ENCODE data around the gene SACM1L.

DNA sequence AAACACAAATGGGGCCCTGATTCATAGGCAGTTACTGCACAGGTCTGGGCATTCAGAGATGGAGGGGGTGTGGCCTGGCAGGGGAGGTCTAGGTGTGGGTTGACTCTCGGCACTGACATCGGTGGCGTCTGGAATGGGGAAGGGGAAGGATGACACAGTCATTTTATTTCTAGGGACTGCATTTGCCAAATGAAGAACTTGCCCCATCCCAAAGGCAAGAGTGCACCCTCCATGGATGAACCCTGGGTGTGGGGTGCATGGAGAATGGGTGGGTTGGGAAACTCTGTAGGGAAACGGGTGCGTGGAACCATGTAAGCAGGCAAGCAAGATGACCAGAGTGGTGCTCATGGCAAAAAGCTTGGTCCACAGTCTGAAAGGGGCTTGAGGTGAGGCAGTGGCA is 82.6 kb downstream of the SACM1L start:
- no peak for TF ChIP-seq SIN3A (IDR thresholded peaks at IDR 0.05; ENCODE audit: borderline replicate concordance, insufficient read depth, low read length)
- TF ChIP-seq REST (IDR thresholded peaks at IDR 0.05; ENCODE audit: insufficient read depth in 1 of 2, low read depth in 2 of 2, low read length in 2 of 2), result no peak
- TF ChIP-seq POLR2AphosphoS5 (IDR thresholded peaks at IDR 0.05; ENCODE audit: low read depth, low read length), result no peak
- no peak for TF ChIP-seq TAF1 (IDR thresholded peaks at IDR 0.05; ENCODE audit: borderline replicate concordance, insufficient read depth, low read length)
- TF ChIP-seq FOXP2 (optimal IDR thresholded peaks at IDR 0.05; ENCODE audit: borderline replicate concordance, extremely low read depth, extremely low read length, insufficient read depth), result no peak

Measured in PFSK-1 (cell line).